HEK293T (cell line): ENCODE data around the gene LGMN.

Experiments
- CTBP1 ChIP-seq: fragments of 450-650 bp; IDR thresholded peaks from 2 replicates; pipeline ENCODE4 v1.6.1; 2016; ENCODE audit warnings: borderline replicate concordance
- ELF4 ChIP-seq: fragments of 450-650 bp; IDR thresholded peaks from 2 replicates; pipeline ENCODE4 v1.6.1; 2017; ENCODE audit warnings: antibody characterized with exemption
- FOXA1 ChIP-seq: fragments of 450-650 bp; IDR thresholded peaks from 2 replicates; pipeline ENCODE4 v1.6.1; 2016; ENCODE audit warnings: mild to moderate bottlenecking
- FOXK2 ChIP-seq: fragments of 450-650 bp; IDR thresholded peaks from 2 replicates; pipeline ENCODE4 v1.6.1; 2016; ENCODE audit warnings: mild to moderate bottlenecking
- FOXM1 ChIP-seq: fragments of 450-650 bp; IDR thresholded peaks from 2 replicates; pipeline ENCODE4 v1.6.1; 2017; ENCODE audit warnings: mild to moderate bottlenecking, borderline replicate concordance
- HDGF ChIP-seq: fragments of 450-650 bp; IDR thresholded peaks from 2 replicates; pipeline ENCODE4 v1.6.1; 2017; ENCODE audit warnings: antibody characterized with exemption, borderline replicate concordance
- SP1 ChIP-seq: fragments of 450-650 bp; IDR thresholded peaks from 2 replicates; pipeline ENCODE4 v1.6.1; 2017
- SUZ12 ChIP-seq: fragments of 450-650 bp; IDR thresholded peaks from 2 replicates; pipeline ENCODE4 v1.6.1; 2016; ENCODE audit warnings: mild to moderate bottlenecking

GRCh38 chr14:92733007-92733406 is 15.4 kb downstream of the LGMN start:
- no peak for TF ChIP-seq ELF4
- TF ChIP-seq HDGF: no peak
- TF ChIP-seq FOXM1: no peak
- no peak for TF ChIP-seq SP1
- TF ChIP-seq CTBP1: no peak
- no peak for TF ChIP-seq FOXA1
- no peak for TF ChIP-seq SUZ12
- TF ChIP-seq FOXK2: no peak
